PC-3 (cell line): ENCODE results near the gene SP1. TPM values are rescaled to one million over a fixed set of nuclear protein-coding genes. Genes with fewer than 3 reads are reported as not detected.
"Not testable (repeated sequence)": the region's sequence is repeated elsewhere in the genome, so short reads cannot be mapped to it uniquely, and the experiment has no call there.

ENCODE experiments used
- ATAC-seq: fragments of 200-7000 bp; cut with Tn5 transposase; 2 replicates; pipeline ENCODE4 v1.9.1; 2020; ENCODE audit warnings: mild to moderate bottlenecking, moderate library complexity
- Bru-seq: library from RNA; stranded (reverse); fragments of 400-500 nt; gene quantifications from one replicate; lab custom pipeline; 2021; lab: Mats Ljungman, UMichigan
- BruChase-seq, 2 experiments: library from RNA; stranded (reverse); fragments of 400-500 nt; gene quantifications; one replicate each; lab custom pipeline; 2021; lab: Mats Ljungman, UMichigan
- BruUV-seq: library from RNA; stranded (reverse); fragments of 400-500 nt; replicated peaks from 2 replicates; lab custom pipeline; 2021; lab: Mats Ljungman, UMichigan
- CTCF ChIA-PET: fragments of 300-600 bp; sonication (Branson Sonifier 250); formaldehyde crosslinking; loops from one replicate; lab custom pipeline; 2022; ENCODE audit warnings: antibody characterized with exemption; lab: Charles Lee
- POLR2A ChIA-PET: fragments of 300-600 bp; sonication (Branson Sonifier 250); formaldehyde crosslinking; loops from one replicate; lab custom pipeline; 2022; ENCODE audit warnings: antibody characterized with exemption; ENCODE audit not compliant: unreplicated experiment; lab: Charles Lee
- DNase-seq: peaks from one replicate; pipeline ENCODE4 v3.0.0-alpha.2; 2015
- H2AFZ ChIP-seq: fragments of 300-600 bp; sonication (generic); 2 replicates; pipeline ENCODE4 v1.6.0; 2016; ENCODE audit warnings: antibody characterized with exemption, low read length
- H3F3A ChIP-seq: fragments of 300-600 bp; sonication (generic); one replicate; pipeline ENCODE4 v1.6.0; 2017; ENCODE audit warnings: antibody characterized with exemption, low read length, control low read depth, mild to moderate bottlenecking; ENCODE audit not compliant: unreplicated experiment
- H3K27ac ChIP-seq: fragments of 300-600 bp; sonication (generic); 2 replicates; pipeline ENCODE4 v1.5.1; 2016; ENCODE audit warnings: mild to moderate bottlenecking, low read length
- H3K27me3 ChIP-seq: fragments of 300-600 bp; sonication (generic); 2 replicates; pipeline ENCODE4 v1.6.1; 2016; ENCODE audit warnings: low read length, mixed read lengths
- H3K36me3 ChIP-seq: fragments of 300-600 bp; sonication (generic); 2 replicates; pipeline ENCODE4 v1.6.1; 2016; ENCODE audit warnings: low read depth, mixed run types, low read length, mixed read lengths
- H3K4me1 ChIP-seq: fragments of 300-600 bp; sonication (generic); 2 replicates; pipeline ENCODE4 v1.5.1; 2016; ENCODE audit warnings: low read length; ENCODE audit not compliant: insufficient read depth
- H3K4me2 ChIP-seq: fragments of 300-600 bp; sonication (generic); 2 replicates; pipeline ENCODE4 v1.6.0; 2016; ENCODE audit warnings: low read length
- H3K4me3 ChIP-seq: fragments of 300-600 bp; sonication (generic); 2 replicates; pipeline ENCODE4 v1.5.1; 2016; ENCODE audit warnings: mild to moderate bottlenecking, low read length, mixed read lengths
- H3K79me2 ChIP-seq: fragments of 300-600 bp; sonication (generic); 2 replicates; pipeline ENCODE4 v1.6.1; 2017; ENCODE audit warnings: low read length, mixed read lengths
- H3K9ac ChIP-seq: fragments of 300-600 bp; sonication (generic); 2 replicates; pipeline ENCODE4 v1.6.0; 2016; ENCODE audit warnings: mild to moderate bottlenecking, low read length
- H3K9me2 ChIP-seq: fragments of 300-600 bp; sonication (generic); replicated peaks from 2 replicates; pipeline ENCODE4 v1.6.1; 2016; ENCODE audit warnings: mixed run types, low read length, mixed read lengths
- H3K9me3 ChIP-seq: fragments of 300-600 bp; sonication (generic); 2 replicates; pipeline ENCODE4 v1.6.1; 2016; ENCODE audit warnings: low read length, mixed read lengths
- H4K20me1 ChIP-seq: fragments of 300-600 bp; sonication (generic); 2 replicates; pipeline ENCODE4 v1.6.1; 2016; ENCODE audit warnings: low read length, mixed read lengths
- EZH2 ChIP-seq: fragments of 300-600 bp; sonication (generic); IDR thresholded peaks from one replicate; pipeline ENCODE4 v1.6.1; 2017; ENCODE audit warnings: antibody characterized with exemption, mild to moderate bottlenecking, low read length; ENCODE audit not compliant: unreplicated experiment
- EZH2phosphoT487 ChIP-seq: fragments of 300-600 bp; sonication (generic); IDR thresholded peaks from 2 replicates; pipeline ENCODE4 v1.6.1; 2018; ENCODE audit warnings: mild to moderate bottlenecking, antibody characterized with exemption, low read length, borderline replicate concordance
- intact Hi-C: fragments of 100-400 bp; cut with micrococcal nuclease; formaldehyde crosslinking; loops from 2 replicates; pipeline ENCODE4 v1.9.0; 2023
- long read RNA-seq: library from polyadenylated mRNA; unstranded; transcript quantifications from one replicate; pipeline ENCODE4 v2.0.0, GENCODE V29; 2021; ENCODE audit not compliant: unreplicated experiment
- total RNA-seq: library from RNA; depleted of rRNA; stranded (reverse); fragments of >200 nt; gene quantifications from 2 replicates; pipeline ENCODE4 v1.2.3, GENCODE V29; 2014; rRNA removed
- TF ChIP-seq, protein P1 (sequence below): fragments of 300-600 bp; sonication (generic); conservative IDR thresholded peaks from 2 replicates; pipeline ENCODE4 v1.5.1; 2017; ENCODE audit warnings: antibody characterized with exemption, low read depth, mild to moderate bottlenecking, low read length

SP1 gene
- total RNA-seq (49.7 and 57.6 TPM in 2 replicates), Bru-seq, nascent RNA (percentile 87 among the genes with signal in this experiment), BruChase-seq, experiment 1, labeled RNA remaining after a 6-hour chase (percentile 96 among the genes with signal in this experiment), BruChase-seq, experiment 2, labeled RNA remaining after a 2-hour chase (percentile 96 among the genes with signal in this experiment)
- long read RNA-seq, transcript SP1-201 (6 exons, 2,846 nt) = major isoform, 5 of 41 reads
- long read RNA-seq, partial matches to known transcripts = 22 of 41 reads
- long read RNA-seq, other reads (novel, unspliced or antisense) = 14 of 41 reads

DNA sequence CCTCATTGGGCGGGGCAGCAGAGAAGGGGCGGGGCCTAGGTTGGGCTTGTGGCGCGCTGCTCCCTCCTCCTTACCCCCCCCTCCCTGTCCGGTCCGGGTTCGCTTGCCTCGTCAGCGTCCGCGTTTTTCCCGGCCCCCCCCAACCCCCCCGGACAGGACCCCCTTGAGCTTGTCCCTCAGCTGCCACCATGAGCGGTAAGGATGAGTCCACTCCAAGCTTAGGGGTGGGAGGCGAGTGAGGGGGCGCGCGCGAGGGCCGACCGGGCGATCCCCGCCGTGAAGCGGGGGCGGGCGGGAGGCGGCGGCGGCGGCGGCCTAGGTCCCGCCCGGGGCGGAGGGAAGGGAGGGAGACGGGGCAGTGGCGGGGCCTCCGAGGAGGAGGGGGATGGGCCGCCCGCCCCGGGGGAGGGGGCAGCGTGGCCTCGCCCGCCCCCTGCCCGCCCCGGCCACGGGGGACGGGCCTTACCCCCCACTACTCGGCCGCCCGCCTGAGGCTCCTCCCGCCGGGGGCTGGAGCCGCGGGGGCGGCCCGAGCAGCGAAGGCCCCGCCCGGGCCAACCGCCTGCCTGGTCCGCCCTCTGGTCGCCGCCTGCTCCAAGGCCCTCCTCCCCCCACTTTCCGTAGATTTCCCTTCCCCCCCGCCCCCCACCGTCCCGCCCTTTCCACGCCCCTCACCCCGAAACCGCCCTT, at the start of gene SP1:
Gene SP1, plus strand, starts transcription at position 73 of the 690 bp plus-strand sequence. Its CDS starts 116 bp downstream, at position 189.
- H3K36me3 ChIP-seq = peaks cover 17% of the 10 kb centered on the region
- H3K4me2 ChIP-seq = peak within 1 kb of the TSS; percentile 81
- ChIA-PET POLR2A (no interaction called here), CTCF (interaction anchor here (1.0 to 1.5 kb wide), 3 partner anchors 28 to 41 kb away, joined by 5 to 14 read pairs (median 8); no protein-coding TSS in a partner anchor)
- BruUV-seq = no TSS peak
- H3K9me3 ChIP-seq = no peaks in the 10 kb centered on the region
- H3K9ac ChIP-seq = peak within 1 kb of the TSS; percentile 92
- no peaks in the 10 kb centered on the region for H3K9me2 ChIP-seq
- peak within 1 kb of the TSS; percentile 73 for H2AFZ ChIP-seq
- TF ChIP-seq EZH2phosphoT487 (no peak), EZH2 (no peak)
- TF ChIP-seq, protein P1, sequence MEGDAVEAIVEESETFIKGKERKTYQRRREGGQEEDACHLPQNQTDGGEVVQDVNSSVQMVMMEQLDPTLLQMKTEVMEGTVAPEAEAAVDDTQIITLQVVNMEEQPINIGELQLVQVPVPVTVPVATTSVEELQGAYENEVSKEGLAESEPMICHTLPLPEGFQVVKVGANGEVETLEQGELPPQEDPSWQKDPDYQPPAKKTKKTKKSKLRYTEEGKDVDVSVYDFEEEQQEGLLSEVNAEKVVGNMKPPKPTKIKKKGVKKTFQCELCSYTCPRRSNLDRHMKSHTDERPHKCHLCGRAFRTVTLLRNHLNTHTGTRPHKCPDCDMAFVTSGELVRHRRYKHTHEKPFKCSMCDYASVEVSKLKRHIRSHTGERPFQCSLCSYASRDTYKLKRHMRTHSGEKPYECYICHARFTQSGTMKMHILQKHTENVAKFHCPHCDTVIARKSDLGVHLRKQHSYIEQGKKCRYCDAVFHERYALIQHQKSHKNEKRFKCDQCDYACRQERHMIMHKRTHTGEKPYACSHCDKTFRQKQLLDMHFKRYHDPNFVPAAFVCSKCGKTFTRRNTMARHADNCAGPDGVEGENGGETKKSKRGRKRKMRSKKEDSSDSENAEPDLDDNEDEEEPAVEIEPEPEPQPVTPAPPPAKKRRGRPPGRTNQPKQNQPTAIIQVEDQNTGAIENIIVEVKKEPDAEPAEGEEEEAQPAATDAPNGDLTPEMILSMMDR = no peak
- peaks cover 42% of the 10 kb centered on the region for H3K79me2 ChIP-seq
- H3F3A ChIP-seq = no peaks in the 10 kb centered on the region
- H3K4me1 ChIP-seq = peaks cover 40% of the 10 kb centered on the region
- H3K27ac ChIP-seq = peak within 1 kb of the TSS; percentile 89
- DNase-seq (peak; percentile 95), ATAC-seq (peak; percentile 44)
- peaks cover 16% of the 10 kb centered on the region; the same call in 1 of the 2 replicates for H4K20me1 ChIP-seq
- H3K4me3 ChIP-seq = peak within 1 kb of the TSS; percentile 71
- intact Hi-C loops = loop anchor here (2.0 kb wide), 1 partner anchor 41 kb away; no protein-coding TSS in a partner anchor
- H3K27me3 ChIP-seq = no peaks in the 10 kb centered on the region

DNA sequence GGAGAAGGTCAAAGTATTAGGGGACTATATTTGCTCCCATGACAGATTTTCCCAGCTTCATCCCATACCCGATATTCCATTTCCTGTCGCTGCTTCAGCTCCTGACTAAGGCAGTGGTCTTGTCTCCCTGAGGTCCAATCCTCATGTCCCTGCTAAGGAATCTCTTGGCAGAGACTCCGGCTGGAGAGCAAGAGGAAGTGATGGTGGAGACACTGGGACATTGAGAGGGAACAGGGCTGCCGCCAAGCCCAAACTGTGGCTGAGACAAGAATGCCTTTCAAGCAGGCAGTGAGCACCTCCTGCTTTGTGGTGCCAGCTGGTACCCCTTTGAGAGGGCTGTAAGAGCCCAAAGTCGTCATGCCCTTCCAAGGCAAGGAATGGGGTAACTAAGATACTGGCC, 49.3 kb upstream of the SP1 start:
- Histone ChIP-seq H3K4me1 (no peaks in the 10 kb centered on the region), H4K20me1 (no peaks in the 10 kb centered on the region), H3K27ac (no peak overlapping the region), H3K4me2 (no peak overlapping the region), H3K27me3 (no peaks in the 10 kb centered on the region), H3F3A (no peaks in the 10 kb centered on the region), H3K9me3 (no peaks in the 10 kb centered on the region), H3K36me3 (no peaks in the 10 kb centered on the region), H2AFZ (no peak overlapping the region), H3K4me3 (no peak overlapping the region), H3K79me2 (no peaks in the 10 kb centered on the region), H3K9me2 (no peaks in the 10 kb centered on the region), H3K9ac (no peak overlapping the region)
- no peak for ATAC-seq
- CTCF ChIA-PET = interaction anchor here (0.5 kb wide), 1 partner anchor 15 kb away, joined by 5 read pairs; no protein-coding TSS in a partner anchor
- DNase-seq = no peak
- TF ChIP-seq, protein P1 = no peak
- TF ChIP-seq EZH2phosphoT487 = no peak
- no peak for TF ChIP-seq EZH2
- POLR2A ChIA-PET = no interaction called here
- intact Hi-C loops = no loop called here
- BruUV-seq = no TSS peak

DNA sequence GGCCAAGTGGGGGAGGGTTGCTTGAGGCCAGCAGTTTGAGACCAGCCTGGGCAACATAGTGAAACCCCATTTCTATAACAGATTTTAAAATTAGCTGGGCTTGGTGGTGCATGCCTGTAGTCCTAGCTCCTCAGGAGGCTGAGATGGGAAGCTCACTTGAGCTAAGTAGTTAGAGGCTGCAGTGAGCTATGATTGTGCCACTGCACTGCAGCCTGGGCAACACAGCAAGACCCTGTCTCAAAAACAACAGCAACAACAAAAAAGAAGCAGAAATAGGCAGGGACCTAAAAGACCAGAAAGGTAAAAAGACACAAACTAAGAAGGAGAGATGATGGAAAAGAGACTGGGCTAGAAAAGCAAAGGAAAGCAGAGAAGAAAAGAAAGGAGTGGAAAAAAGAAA, 47.6 kb upstream of the SP1 start:
- H3K27me3 ChIP-seq, H3K9ac ChIP-seq, H3K4me1 ChIP-seq, H3K9me3 ChIP-seq, intact Hi-C loops, BruUV-seq, H3K79me2 ChIP-seq, H3K4me2 ChIP-seq, H3K27ac ChIP-seq, H3K4me3 ChIP-seq, H3F3A ChIP-seq, DNase-seq, H3K36me3 ChIP-seq, H4K20me1 ChIP-seq, ATAC-seq, H3K9me2 ChIP-seq, H2AFZ ChIP-seq: not testable (repeated sequence)
- POLR2A ChIA-PET = interaction anchor here (0.6 kb wide), 1 partner anchor 11 kb away, joined by 7 read pairs; no protein-coding TSS in a partner anchor
- CTCF ChIA-PET = interaction anchor here (0.7 kb wide), 1 partner anchor 13 kb away, joined by 3 read pairs; no protein-coding TSS in a partner anchor
